ENCODE measurements around the gene SRL. TPM values are rescaled to one million over a fixed set of nuclear protein-coding genes. Genes with fewer than 3 reads are reported as not detected.

SRL gene
- total and polyA plus RNA-seq, 2 donors (not counting 1 experiment from before 2014, with no cell fraction given) = not detected

- Histone ChIP-seq H3K4me2 (replicated peaks; ENCODE audit: low read depth, low read length, poor library complexity, severe bottlenecking) (no peak overlapping the region), H2AFZ (ENCODE audit: insufficient read depth, low read depth, low read length, poor library complexity, severe bottlenecking) (peak overlapping the region; percentile 25), H4K20me1 (ENCODE audit: control insufficient read depth, insufficient read depth, low read length, poor library complexity, severe bottlenecking) (no peaks in the 10 kb centered on the region), H3K27ac (ENCODE audit: low read length in 2 of 2) (no peak overlapping the region), H3K27me3 (replicated peaks in 1 of 4; ENCODE audit: control extremely low read depth in 1 of 4, control insufficient read depth in 3 of 4, insufficient read depth in 4 of 4, low read length in 3 of 4) (no peaks in the 10 kb centered on the region), H3K4me3 (ENCODE audit: control extremely low read depth in 1 of 5, extremely low read depth in 1 of 5, insufficient read depth in 1 of 5, low read depth in 2 of 5, low read length in 4 of 5) (no peak overlapping the region), H3K9me3 (ENCODE audit: control extremely low read depth in 1 of 3, control insufficient read depth in 2 of 3, insufficient read depth in 1 of 3, low read length in 2 of 3) (no peaks in the 10 kb centered on the region), H3K36me3 (replicated peaks in 1 of 2; ENCODE audit: control extremely low read depth in 1 of 2, control insufficient read depth in 1 of 2, extremely low read depth in 1 of 2, insufficient read depth in 2 of 2, low read length in 1 of 2) (no peaks in the 10 kb centered on the region), H3K4me1 (ENCODE audit: control insufficient read depth in 2 of 2, insufficient read depth in 2 of 2, low read length in 2 of 2) (no peaks in the 10 kb centered on the region), H3K79me2 (ENCODE audit: control insufficient read depth, insufficient read depth, low read length) (no peaks in the 10 kb centered on the region), H3K9ac (ENCODE audit: low read length) (no peak overlapping the region)
- ChIA-PET CTCF (interaction anchor here (0.7 to 1.5 kb wide), 4 partner anchors 128 to 202 kb away, joined by 3 to 7 read pairs (median 6); no protein-coding TSS in a partner anchor), POLR2A (no interaction called here)
- TF ChIP-seq CTCF (IDR thresholded peaks at IDR 0.05) (no peak), EZH2 (IDR thresholded peaks at IDR 0.05; ENCODE audit: borderline replicate concordance, insufficient read depth, low read depth, low read length, poor library complexity, severe bottlenecking) (no peak)
- H3K4me1 Mint-ChIP-seq = peaks cover 3% of the 10 kb centered on the region
- intact Hi-C loops (cut with micrococcal nuclease) = loop anchor here (5.0 kb wide), 1 partner anchor 202 kb away; no protein-coding TSS in a partner anchor
- peaks cover 7% of the 10 kb centered on the region for H3K27me3 Mint-ChIP-seq
- ATAC-seq (ENCODE audit: low read depth) (no peak), DNase-seq (peak; percentile 38)
- no peak overlapping the region for H3K27ac Mint-ChIP-seq
- no peaks in the 10 kb centered on the region for H3K9me3 Mint-ChIP-seq (ENCODE audit: insufficient read depth)
- H3K4me3 Mint-ChIP-seq = no peak overlapping the region
- 40% methylated on average over 10 of the region's 15 CpGs for WGBS (ENCODE audit: insufficient coverage)
Measured at GRCh38 chr16:4200000-4200780, 41.7 kb downstream of the SRL start.

- Histone ChIP-seq H4K20me1 (ENCODE audit: control insufficient read depth, insufficient read depth, low read length, poor library complexity, severe bottlenecking) (no peaks in the 10 kb centered on the region), H3K79me2 (ENCODE audit: control insufficient read depth, insufficient read depth, low read length) (no peaks in the 10 kb centered on the region), H3K9ac (ENCODE audit: low read length) (no peak overlapping the region), H3K27me3 (replicated peaks in 1 of 4; ENCODE audit: control extremely low read depth in 1 of 4, control insufficient read depth in 3 of 4, insufficient read depth in 4 of 4, low read length in 3 of 4) (no peaks in the 10 kb centered on the region), H3K27ac (ENCODE audit: low read length in 2 of 2) (no peak overlapping the region), H3K36me3 (replicated peaks in 1 of 2; ENCODE audit: control extremely low read depth in 1 of 2, control insufficient read depth in 1 of 2, extremely low read depth in 1 of 2, insufficient read depth in 2 of 2, low read length in 1 of 2) (no peaks in the 10 kb centered on the region), H3K9me3 (ENCODE audit: control extremely low read depth in 1 of 3, control insufficient read depth in 2 of 3, insufficient read depth in 1 of 3, low read length in 2 of 3) (no peaks in the 10 kb centered on the region), H2AFZ (ENCODE audit: insufficient read depth, low read depth, low read length, poor library complexity, severe bottlenecking) (no peak overlapping the region), H3K4me1 (ENCODE audit: control insufficient read depth in 2 of 2, insufficient read depth in 2 of 2, low read length in 2 of 2) (no peaks in the 10 kb centered on the region), H3K4me3 (ENCODE audit: control extremely low read depth in 1 of 5, extremely low read depth in 1 of 5, insufficient read depth in 1 of 5, low read depth in 2 of 5, low read length in 4 of 5) (no peak overlapping the region), H3K4me2 (replicated peaks; ENCODE audit: low read depth, low read length, poor library complexity, severe bottlenecking) (no peak overlapping the region)
- ATAC-seq (ENCODE audit: low read depth) = no peak
- 93% methylated on average over 3 of the region's 4 CpGs for WGBS (ENCODE audit: insufficient coverage)
- Mint-ChIP-seq H3K9me3 (ENCODE audit: insufficient read depth) (no peaks in the 10 kb centered on the region), H3K4me1 (peaks cover 3% of the 10 kb centered on the region), H3K27ac (no peak overlapping the region), H3K4me3 (no peak overlapping the region), H3K27me3 (peaks cover 7% of the 10 kb centered on the region)
- ChIA-PET CTCF (interaction anchor here (0.7 kb wide), 1 partner anchor 453 kb away, joined by 3 read pairs; no protein-coding TSS in a partner anchor), POLR2A (no interaction called here)
- no peak for DNase-seq
- intact Hi-C loops (cut with micrococcal nuclease) = no loop called here
- TF ChIP-seq EZH2 (IDR thresholded peaks at IDR 0.05; ENCODE audit: borderline replicate concordance, insufficient read depth, low read depth, low read length, poor library complexity, severe bottlenecking) = no peak
- TF ChIP-seq CTCF (IDR thresholded peaks at IDR 0.05) = no peak
Measured at GRCh38 chr16:4198816-4199215, 43.1 kb downstream of the SRL start.
